DND-41 (cell line): ENCODE results near the gene XBP1.

Experiments
- EZH2 ChIP-seq: IDR thresholded peaks from 3 replicates; pipeline ENCODE4 v1.6.1; 2012; ENCODE audit warnings: borderline replicate concordance, low read depth, mild to moderate bottlenecking, moderate library complexity, low read length, inconsistent platforms; ENCODE audit not compliant: severe bottlenecking
- TF ChIP-seq, protein P1 (sequence below): IDR thresholded peaks from 2 replicates; pipeline ENCODE4 v1.5.1; 2012; ENCODE audit warnings: borderline replicate concordance, low read length, moderate library complexity, mild to moderate bottlenecking; ENCODE audit not compliant: poor library complexity, severe bottlenecking; ENCODE audit errors: extremely low read depth

DNA sequence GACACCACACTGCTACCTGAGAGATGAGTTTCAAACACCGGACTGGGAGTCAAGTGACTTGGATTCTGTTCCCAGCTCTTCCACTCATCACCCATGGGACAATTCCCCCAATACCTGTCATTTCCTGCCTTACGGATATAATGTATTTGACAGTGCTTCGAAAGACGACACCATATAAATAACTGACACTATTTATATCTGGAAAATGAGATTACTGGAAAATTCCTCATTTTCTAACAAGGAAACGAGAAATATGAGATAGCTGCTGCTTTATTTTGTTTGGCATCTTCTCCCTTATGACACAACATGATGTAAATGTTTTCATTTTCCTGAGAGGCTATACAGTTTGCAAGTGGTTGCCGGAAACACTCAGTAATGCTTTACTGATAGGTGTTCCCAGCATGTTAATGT, 49.9 kb downstream of the XBP1 start:
- TF ChIP-seq, protein P1, sequence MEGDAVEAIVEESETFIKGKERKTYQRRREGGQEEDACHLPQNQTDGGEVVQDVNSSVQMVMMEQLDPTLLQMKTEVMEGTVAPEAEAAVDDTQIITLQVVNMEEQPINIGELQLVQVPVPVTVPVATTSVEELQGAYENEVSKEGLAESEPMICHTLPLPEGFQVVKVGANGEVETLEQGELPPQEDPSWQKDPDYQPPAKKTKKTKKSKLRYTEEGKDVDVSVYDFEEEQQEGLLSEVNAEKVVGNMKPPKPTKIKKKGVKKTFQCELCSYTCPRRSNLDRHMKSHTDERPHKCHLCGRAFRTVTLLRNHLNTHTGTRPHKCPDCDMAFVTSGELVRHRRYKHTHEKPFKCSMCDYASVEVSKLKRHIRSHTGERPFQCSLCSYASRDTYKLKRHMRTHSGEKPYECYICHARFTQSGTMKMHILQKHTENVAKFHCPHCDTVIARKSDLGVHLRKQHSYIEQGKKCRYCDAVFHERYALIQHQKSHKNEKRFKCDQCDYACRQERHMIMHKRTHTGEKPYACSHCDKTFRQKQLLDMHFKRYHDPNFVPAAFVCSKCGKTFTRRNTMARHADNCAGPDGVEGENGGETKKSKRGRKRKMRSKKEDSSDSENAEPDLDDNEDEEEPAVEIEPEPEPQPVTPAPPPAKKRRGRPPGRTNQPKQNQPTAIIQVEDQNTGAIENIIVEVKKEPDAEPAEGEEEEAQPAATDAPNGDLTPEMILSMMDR: no peak
- no peak for TF ChIP-seq EZH2
